Bronchus fibroblast of lung (primary cell): Measurements from ENCODE around the gene MANSC1. TPM values are rescaled to one million over a fixed set of nuclear protein-coding genes. Genes with fewer than 3 reads are reported as not detected.

ENCODE experiments used
- total RNA-seq: library from RNA; depleted of rRNA; stranded (reverse); fragments of >200 nt; gene quantifications from 2 replicates; pipeline ENCODE4 v1.2.3, GENCODE V29; 2015

Gene MANSC1
- 2.4 and 2.5 TPM in 2 replicates for total RNA-seq

GRCh38 chr12:12349711-12350665, at the start of gene MANSC1:
MANSC1 (minus strand) TSS chr12:12350242; CDS start chr12:12343314, 6,928 bp downstream.

DNA sequence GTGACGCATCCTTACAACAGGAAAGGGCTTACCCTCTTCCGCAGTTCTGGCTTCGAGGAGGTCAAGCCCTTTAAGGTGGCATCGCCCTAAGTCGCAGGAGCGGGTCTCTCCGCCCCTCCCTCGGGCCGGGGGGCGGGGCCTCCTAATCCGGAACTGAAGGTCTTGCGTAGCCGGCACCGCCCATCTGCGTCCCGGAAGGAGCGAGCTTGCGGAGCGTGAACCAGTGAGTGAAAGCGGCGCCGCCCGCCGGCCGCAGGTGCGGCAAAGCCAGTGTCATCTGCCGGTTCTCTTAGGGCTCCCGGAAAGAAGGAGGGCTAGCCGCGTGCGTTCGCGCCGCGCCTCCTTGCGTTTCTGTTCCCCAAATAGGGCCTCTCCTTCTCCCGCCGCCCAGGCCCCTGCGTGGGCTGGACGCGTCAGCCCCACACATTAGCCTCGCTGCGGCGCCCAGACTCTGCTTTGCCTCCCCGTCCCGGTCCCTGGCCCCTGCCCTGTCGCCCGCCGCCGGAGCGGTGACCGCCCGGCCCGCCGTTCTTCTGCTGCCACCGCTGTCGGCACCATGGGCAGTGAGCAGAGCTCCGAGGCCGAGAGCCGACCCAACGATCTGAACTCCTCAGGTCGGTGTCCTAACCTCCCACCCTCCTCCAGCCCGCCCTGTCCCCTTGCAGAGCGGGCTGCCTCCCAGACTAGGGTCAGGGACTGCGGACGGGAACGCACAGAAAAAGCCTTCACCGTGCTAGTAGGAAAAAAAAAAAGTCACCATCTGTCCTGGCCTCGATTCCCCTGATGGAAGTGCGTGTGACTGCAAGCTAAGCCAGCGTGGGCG, 7.1 kb upstream of the MANSC1 start, which contains the start of gene BORCS5:
BORCS5 (plus strand) TSS at position 183 of the 823 bp plus-strand sequence; CDS start at position 557, 374 bp downstream.

Other genes starting within 250 kb of the MANSC1 start
- 7.6 and 7.7 TPM in 2 replicates for gene LRP6, start 83.2 kb downstream of the MANSC1 start, total RNA-seq
- gene BORCS5, start 6.8 kb upstream of the MANSC1 start, total RNA-seq, result 12.4 and 22.4 TPM in 2 replicates
- 7.1 and 11.8 TPM in 2 replicates for gene DUSP16, start 212.6 kb upstream of the MANSC1 start, total RNA-seq